ENCODE data around the gene SPESP1.

SPESP1 gene

GRCh38 chr15:68990231-68990991, 60.1 kb downstream of the SPESP1 start:
- FAIRE-seq: no peak
- DNase-seq (ENCODE audit: insufficient read length, low spot score): no peak

- FAIRE-seq (no peak), DNase-seq (ENCODE audit: insufficient read length, low spot score) (no peak)
Measured at GRCh38 chr15:68990992-68991500, 60.7 kb downstream of the SPESP1 start.

GRCh38 chr15:68991723-68992122, 61.4 kb downstream of the SPESP1 start:
- DNase-seq (ENCODE audit: insufficient read length, low spot score): no peak
- FAIRE-seq: no peak

GRCh38 chr15:68992696-68993095, 62.4 kb downstream of the SPESP1 start:
- FAIRE-seq (no peak), DNase-seq (ENCODE audit: insufficient read length, low spot score) (no peak)

- FAIRE-seq (no peak), DNase-seq (ENCODE audit: insufficient read length, low spot score) (no peak)
Measured at GRCh38 chr15:68993276-68993675, 63.0 kb downstream of the SPESP1 start.

GRCh38 chr15:68994149-68994548, 63.8 kb downstream of the SPESP1 start:
- FAIRE-seq: no peak
- no peak for DNase-seq (ENCODE audit: insufficient read length, low spot score)

- FAIRE-seq: no peak
- DNase-seq (ENCODE audit: insufficient read length, low spot score): no peak
Measured at GRCh38 chr15:68994981-68995761, 64.8 kb downstream of the SPESP1 start.
